ENCODE data around the gene HERC5.
"Not testable (repeated sequence)": the region's sequence is repeated elsewhere in the genome, so short reads cannot be mapped to it uniquely, and the experiment has no call there.

HERC5 gene

DNA sequence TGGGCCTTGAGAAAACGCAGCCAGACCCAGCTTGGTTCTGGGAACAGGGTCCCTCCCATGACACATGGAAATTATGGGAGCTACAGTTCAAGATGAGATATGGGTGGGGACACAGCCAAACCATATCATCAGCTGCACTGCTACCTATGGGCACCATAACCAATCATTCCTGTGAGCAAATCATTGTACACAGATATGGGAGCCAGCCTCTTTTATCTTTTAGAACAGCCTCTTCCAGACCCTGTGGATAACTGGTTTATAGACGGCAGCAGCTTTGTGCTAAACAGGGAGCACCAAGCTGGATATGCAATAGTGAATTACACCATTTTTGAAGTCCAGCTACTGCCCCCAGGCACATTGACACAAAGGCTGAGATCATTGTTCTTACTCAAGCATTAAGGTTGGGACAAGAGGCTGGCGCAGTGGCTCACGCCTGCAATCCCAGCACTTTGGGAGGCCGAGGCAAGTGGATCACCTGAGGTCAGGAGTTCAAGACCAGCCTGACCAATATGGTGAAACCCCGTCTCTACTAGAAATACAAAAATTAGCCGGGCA lies 8.6 kb upstream of the HERC5 start:
- DNase-seq (ENCODE audit: low read depth) = not testable (repeated sequence)

- DNase-seq (ENCODE audit: low read depth) = peak; percentile 70
These were observed 8.0 kb upstream of the HERC5 start for GRCh38 chr4:88448889-88449288.

DNA sequence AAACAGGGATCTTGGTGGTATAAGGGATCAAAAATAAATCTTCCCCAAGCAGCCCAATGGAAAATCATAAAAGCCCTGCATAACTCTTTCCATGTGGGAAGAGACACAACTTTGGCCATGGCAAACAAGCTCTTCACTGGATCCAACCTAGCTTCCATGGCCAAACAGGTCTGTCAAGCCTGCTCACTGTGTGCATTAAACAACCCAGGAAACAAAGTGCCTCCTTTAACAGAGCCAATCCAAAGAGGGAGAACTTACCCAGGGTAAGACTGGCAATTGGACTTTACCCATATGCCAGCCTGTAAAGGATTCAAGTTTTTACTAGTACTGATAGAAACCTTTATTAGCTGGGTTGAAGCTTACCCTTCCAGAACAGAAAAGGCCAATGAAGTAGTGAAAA lies 7.6 kb upstream of the HERC5 start:
- DNase-seq (ENCODE audit: low read depth) = no peak

DNA sequence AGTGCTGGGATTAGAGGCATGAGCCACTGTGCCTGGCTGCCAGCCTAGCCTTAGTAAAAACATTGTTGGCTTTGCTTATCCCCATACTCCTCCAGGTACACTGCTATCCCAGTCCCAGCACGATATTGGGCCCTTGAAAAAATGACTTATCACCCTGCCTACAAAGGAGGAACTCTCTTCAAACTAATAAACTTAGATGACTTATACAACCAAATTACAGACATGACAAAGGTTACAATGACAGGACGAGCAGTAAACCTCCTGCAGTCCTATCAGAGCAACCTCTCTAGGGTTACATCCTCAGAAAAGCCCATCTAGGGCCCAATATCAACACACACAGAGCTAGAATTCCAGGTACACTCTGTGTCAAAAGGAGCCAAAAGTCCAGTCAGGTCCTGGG lies 5.7 kb upstream of the HERC5 start:
- no peak for DNase-seq (ENCODE audit: low read depth)

DNA sequence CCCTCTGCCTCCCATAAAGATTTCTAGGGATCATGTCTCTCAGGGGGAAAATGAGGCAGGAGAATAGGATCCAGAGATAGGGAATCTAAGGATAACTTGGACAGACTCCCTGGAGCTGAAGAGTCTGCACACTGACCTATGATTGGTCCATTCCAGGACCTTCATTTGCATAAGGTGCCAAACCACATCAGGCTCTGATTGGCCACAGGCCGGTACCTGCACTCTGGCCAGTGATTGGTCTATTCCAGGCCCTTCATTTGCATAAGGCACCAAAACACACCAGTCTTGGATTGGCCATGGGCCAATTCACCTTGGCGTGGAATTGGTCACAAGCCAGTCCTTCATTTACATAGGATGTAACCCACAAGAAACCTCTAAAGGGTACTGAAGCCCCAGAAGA lies 4.0 kb upstream of the HERC5 start:
- DNase-seq (ENCODE audit: low read depth) = no peak

DNA sequence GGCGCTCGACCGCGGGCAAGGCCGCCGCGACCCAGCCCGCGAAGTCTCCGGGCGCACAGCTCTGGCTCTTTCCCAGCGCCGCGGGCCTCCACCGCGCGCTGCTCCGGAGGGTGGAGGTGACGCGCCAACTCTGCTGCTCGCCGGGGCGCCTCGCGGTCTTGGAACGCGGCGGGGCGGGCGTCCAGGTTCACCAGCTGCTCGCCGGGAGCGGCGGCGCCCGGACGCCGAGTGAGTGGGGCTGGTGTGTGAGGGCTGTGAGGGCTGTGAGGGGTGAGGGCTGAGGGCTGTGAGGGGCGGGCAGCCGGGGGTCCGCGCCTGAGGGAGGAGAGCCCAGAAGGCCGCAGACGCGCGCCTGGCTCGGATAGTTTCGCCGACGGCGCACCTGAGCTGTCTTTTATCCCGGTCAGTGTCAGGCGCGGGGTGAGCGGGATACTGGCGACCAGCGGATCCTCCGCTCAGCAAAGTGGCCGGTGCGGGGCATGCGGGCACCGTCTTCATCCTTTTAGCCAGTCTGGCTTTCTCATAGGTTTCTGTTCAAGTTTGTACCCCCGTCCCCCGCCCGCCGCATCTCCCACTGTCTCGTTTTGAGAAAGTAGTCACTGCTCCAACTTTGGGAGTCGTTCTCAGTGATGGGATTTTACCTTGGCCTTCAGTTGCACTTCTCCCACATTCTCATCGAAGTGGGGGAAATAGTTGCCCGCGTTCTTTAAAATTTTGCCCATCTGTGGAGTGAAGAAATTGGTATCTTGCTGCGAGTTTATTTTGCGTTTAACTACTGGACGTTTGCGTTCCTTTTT lies 586 bp downstream of the HERC5 start:
- DNase-seq (ENCODE audit: low read depth) = no peak

DNA sequence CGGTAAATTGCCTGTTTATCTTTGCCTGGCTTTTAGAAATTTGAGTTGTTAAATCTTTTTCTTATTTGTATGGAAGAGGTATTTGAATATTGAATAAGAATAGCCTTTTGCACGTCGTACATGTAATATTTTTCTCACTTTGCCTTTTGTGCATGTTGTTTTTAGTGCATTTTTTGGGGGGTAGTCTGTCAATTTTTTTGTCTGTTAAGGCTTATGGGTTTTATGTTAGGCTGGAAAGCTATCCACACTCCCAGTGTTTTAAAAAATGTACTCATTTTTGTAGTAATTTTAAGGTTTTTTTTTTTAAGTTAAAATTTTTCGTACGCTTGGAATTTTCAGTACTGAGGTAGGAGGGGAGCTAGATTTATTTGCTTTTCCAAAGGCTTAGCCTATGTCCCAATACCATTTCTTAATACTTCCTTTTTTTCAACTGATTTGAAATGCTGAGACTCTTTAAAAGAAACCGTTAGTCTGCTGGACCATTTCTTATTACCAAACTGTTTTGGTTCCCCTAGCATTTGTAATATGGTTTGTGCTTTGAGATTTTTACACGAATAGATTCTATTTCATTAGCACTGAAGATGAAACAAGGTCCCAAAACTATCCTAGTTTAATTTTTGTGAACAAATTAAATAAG lies 1.3 kb downstream of the HERC5 start:
- no peak for DNase-seq (ENCODE audit: low read depth)

DNA sequence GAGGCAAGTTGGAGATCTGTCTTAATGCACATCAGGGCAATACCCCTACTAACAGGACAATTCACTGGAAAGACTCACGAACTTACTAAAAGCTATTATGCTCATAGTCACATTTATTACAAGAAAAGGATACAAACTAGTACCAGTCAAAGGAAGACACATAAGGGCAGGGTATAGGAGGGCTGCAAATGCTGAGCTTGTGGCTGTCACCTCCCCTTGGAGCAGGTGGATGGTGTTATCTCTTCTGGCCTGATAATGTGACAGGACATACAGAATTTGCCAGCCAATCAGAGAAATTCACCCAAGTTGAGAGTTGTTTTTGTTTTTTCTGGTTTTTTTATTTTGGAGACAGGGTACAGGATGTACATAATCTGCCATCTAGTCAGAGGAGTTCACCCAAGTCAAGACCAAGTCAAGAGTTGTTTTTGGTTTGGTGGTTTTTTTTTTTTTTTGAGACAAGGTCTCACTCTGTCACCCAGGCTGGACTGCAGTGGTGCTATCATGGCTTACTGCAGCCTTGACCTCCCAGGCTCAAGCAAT lies 8.8 kb downstream of the HERC5 start:
- no peak for DNase-seq (ENCODE audit: low read depth)

GRCh38 chr4:88467392-88467791 lies 10.5 kb downstream of the HERC5 start:
- no peak for DNase-seq (ENCODE audit: low read depth)

GRCh38 chr4:88477229-88477860 lies 20.4 kb downstream of the HERC5 start:
- no peak for DNase-seq (ENCODE audit: low read depth)

DNA sequence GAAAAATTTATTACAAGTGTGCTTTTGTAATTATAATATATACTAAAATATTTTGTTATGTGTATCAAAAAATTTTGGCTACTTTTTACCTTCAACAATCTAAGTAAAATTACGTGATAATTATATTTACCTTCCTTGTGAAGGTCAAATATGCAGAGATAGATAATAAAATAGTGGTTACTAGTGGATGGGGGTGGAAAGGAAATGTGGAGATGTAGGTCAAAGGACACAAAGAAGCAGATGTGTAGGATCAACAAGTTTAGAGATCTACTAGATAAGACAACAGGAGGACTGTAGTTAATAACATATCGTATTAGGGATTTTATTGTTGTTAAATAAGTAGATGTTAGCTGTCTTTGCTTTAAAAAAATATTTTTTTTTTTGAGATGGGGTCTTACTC lies 21.3 kb downstream of the HERC5 start:
- no peak for DNase-seq (ENCODE audit: low read depth)

DNA sequence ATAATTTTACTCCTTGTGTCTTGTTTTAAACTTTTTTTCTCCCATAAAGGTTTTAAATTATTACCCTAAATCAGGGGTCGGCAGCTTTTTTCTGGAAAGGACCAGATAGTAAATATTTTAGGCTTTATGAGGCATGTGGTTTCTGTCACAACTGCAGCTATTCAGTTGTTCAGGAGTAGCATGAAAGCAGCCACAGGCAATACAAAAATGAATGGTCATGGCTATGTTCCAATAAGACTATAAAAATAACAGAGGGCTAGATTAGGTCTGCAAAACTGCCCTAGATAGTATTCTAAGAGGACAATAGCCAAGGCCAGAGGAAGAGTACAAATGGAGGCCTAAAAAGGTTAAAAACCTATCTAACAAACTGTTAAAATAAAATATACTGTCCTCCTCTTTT lies 24.6 kb downstream of the HERC5 start:
- DNase-seq (ENCODE audit: low read depth) = no peak

- no peak for DNase-seq (ENCODE audit: low read depth)
These were observed 32.3 kb downstream of the HERC5 start for GRCh38 chr4:88489100-88489761.

DNA sequence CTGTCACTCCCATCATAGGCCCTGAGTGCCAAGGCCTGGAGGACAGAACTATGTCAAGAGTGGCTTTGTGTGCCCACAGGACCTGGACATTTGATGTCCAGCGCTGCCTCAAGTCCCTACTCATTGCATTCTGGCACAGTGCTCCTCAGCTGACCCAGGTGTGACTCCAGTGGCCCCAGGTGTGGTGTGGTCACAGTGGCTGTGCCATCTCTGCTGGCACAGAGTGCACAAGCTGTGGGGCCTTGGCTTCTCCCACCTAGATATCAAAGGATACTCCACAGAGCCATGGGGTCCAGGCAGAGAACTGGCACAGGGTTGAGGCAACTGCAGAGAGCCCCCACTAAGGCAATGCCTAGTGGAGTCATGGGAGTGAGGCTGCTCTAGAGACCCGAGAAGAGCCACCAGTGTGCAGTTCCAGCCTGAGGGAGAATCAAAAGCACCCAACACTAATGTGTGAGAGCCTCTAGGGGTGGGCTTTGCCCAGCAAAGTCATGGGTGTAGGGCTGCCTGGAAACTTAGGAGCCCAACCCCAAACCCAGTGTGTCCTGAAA lies 41.0 kb downstream of the HERC5 start:
- no peak for DNase-seq (ENCODE audit: low read depth)

- DNase-seq (ENCODE audit: low read depth) = no peak
These were observed 46.4 kb downstream of the HERC5 start for GRCh38 chr4:88503344-88503743.

DNA sequence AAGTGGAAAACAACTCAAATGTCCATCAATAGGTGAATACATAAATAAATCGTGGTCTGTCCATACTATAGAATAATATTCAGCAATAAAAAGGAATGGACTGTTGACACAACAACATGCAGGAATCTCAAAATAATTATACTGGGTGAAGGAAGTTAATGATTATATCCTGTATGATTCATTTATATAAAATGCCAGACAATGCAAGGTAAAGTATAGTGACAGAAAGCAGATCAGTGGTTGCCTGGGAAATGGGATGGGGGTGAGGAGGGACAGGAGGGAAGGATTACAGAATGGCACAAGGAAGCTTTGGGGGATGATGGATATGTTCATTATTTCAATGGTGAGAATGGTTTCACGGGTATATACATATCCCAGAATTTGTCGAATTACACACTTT lies 54.3 kb downstream of the HERC5 start:
- no peak for DNase-seq (ENCODE audit: low read depth)

GRCh38 chr4:88514557-88515511 lies 57.9 kb downstream of the HERC5 start:
- no peak for DNase-seq (ENCODE audit: low read depth)

DNA sequence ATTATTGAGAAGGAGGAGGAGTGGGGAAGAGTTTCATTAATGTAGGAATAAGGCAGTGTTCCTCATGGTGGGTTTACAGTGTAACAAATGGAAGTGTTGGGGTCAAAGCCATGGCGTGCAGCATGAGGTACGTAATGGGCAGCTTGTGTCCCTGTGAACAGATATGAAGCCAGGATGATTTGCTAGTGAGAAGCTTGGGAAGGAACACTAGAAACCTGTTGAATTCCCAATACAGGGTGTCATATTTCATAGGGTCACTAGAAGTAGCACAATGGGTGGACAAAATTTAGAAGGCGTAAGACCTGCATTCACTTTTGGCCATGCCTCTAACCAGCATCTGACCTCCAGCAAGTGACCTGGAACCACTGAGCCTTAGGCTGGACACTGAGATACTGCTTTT lies 59.8 kb downstream of the HERC5 start:
- DNase-seq (ENCODE audit: low read depth) = no peak

DNA sequence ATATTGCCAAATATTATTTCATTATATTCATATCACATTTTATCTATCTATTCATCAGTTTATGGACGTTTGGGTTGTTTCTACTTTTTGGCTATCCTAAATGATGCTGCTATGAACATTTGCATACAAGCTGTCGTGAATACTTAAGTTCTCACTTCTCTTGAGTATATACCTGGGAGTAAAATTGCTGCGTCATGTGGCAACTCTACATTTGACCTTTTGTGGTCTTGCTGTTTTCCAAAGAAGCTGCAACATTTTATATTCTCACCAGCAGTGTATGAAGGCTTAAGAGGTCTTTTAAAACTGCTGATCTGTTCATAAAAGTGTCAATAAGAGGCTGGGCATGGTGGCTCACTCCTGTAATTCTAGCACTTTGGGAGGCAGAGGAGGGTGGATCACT lies 60.9 kb downstream of the HERC5 start:
- no peak for DNase-seq (ENCODE audit: low read depth)

GRCh38 chr4:88518911-88519310 lies 62.0 kb downstream of the HERC5 start:
- DNase-seq (ENCODE audit: low read depth) = no peak
